Measurements from ENCODE around the gene VIP. TPM values are rescaled to one million over a fixed set of nuclear protein-coding genes. Genes with fewer than 3 reads are reported as not detected.
"Not testable (repeated sequence)": the region's sequence is repeated elsewhere in the genome, so short reads cannot be mapped to it uniquely, and the experiment has no call there.

Gene VIP
- total RNA-seq = not detected

- Mint-ChIP-seq H3K4me1 (no peaks in the 10 kb centered on the region), H3K27ac (no peak within 1 kb of the TSS), H3K9me3 (no peaks in the 10 kb centered on the region), H3K36me3 (ENCODE audit: low read depth) (no peaks in the 10 kb centered on the region), H3K27me3 (peaks cover 6% of the 10 kb centered on the region), H3K4me3 (no peak within 1 kb of the TSS)
- ATAC-seq (replicated peaks) = no peak
These were observed at the start of gene VIP for GRCh38 chr6:152750694-152751093. Gene VIP (plus strand): TSS chr6:152750797. CDS start chr6:152752178, 1,381 bp downstream.

- Mint-ChIP-seq H3K36me3 (ENCODE audit: low read depth) (no peaks in the 10 kb centered on the region), H3K9me3 (no peaks in the 10 kb centered on the region), H3K4me1 (no peaks in the 10 kb centered on the region), H3K4me3 (no peak overlapping the region), H3K27me3 (peaks cover 19% of the 10 kb centered on the region), H3K27ac (no peak overlapping the region)
- ATAC-seq (replicated peaks) = no peak
These were observed 49.3 kb upstream of the VIP start for GRCh38 chr6:152701081-152701862.

GRCh38 chr6:152701863-152702401 lies 48.7 kb upstream of the VIP start:
- no peaks in the 10 kb centered on the region for H3K4me1 Mint-ChIP-seq
- H3K36me3 Mint-ChIP-seq (ENCODE audit: low read depth) = no peaks in the 10 kb centered on the region
- no peaks in the 10 kb centered on the region for H3K9me3 Mint-ChIP-seq
- peaks cover 19% of the 10 kb centered on the region for H3K27me3 Mint-ChIP-seq
- H3K4me3 Mint-ChIP-seq = no peak overlapping the region
- no peak overlapping the region for H3K27ac Mint-ChIP-seq
- no peak for ATAC-seq (replicated peaks)

GRCh38 chr6:152703750-152704149 lies 46.8 kb upstream of the VIP start:
- peaks cover 14% of the 10 kb centered on the region for H3K27me3 Mint-ChIP-seq
- not testable (repeated sequence) for H3K36me3 Mint-ChIP-seq (ENCODE audit: low read depth); H3K4me3 Mint-ChIP-seq; H3K4me1 Mint-ChIP-seq; H3K27ac Mint-ChIP-seq; H3K9me3 Mint-ChIP-seq; ATAC-seq (replicated peaks)

- no peak overlapping the region for H3K27ac Mint-ChIP-seq
- ATAC-seq (replicated peaks) = no peak
These were observed 45.3 kb upstream of the VIP start for GRCh38 chr6:152705327-152705726.

GRCh38 chr6:152716322-152716721 lies 34.3 kb upstream of the VIP start:
- Mint-ChIP-seq H3K27ac (no peak overlapping the region), H3K36me3 (ENCODE audit: low read depth) (no peaks in the 10 kb centered on the region), H3K4me1 (no peaks in the 10 kb centered on the region), H3K4me3 (no peak overlapping the region), H3K9me3 (peaks cover 10% of the 10 kb centered on the region), H3K27me3 (no peaks in the 10 kb centered on the region)
- no peak for ATAC-seq (replicated peaks)

More at GRCh38 chr6:152705327-152705726, 45.3 kb upstream of the VIP start:
- peaks cover 14% of the 10 kb centered on the region for H3K27me3 Mint-ChIP-seq
- no peaks in the 10 kb centered on the region for H3K9me3 Mint-ChIP-seq
- no peak overlapping the region for H3K4me3 Mint-ChIP-seq
- H3K36me3 Mint-ChIP-seq (ENCODE audit: low read depth) = no peaks in the 10 kb centered on the region
- no peaks in the 10 kb centered on the region for H3K4me1 Mint-ChIP-seq

GRCh38 chr6:152720974-152721373 lies 29.6 kb upstream of the VIP start:
- no peaks in the 10 kb centered on the region for H3K36me3 Mint-ChIP-seq (ENCODE audit: low read depth)

DNA sequence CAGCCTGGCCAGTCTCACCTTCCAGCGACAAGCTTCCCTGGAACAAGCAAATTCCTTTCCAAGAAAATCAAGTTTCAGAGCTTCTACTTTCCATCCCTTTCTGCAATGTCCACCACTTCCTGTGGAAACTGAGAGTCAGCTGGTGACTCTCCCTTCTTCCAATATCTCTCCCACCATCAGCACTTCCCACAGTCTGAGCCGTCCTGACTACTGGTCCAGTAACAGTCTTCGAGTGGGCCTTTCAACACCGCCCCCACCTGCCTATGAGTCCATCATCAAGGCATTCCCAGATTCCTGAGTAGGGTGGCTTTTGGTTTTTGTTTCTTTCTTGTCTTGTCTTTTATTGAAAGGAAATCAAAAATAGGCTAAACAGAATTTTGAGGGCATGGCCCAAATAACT lies 28.6 kb upstream of the VIP start:
- Mint-ChIP-seq H3K9me3 (no peaks in the 10 kb centered on the region), H3K36me3 (ENCODE audit: low read depth) (no peaks in the 10 kb centered on the region), H3K27ac (no peak overlapping the region), H3K4me1 (no peaks in the 10 kb centered on the region), H3K4me3 (no peak overlapping the region), H3K27me3 (no peaks in the 10 kb centered on the region)
- no peak for ATAC-seq (replicated peaks)

More at GRCh38 chr6:152720974-152721373, 29.6 kb upstream of the VIP start:
- Mint-ChIP-seq H3K4me3 (no peak overlapping the region), H3K9me3 (no peaks in the 10 kb centered on the region), H3K27me3 (no peaks in the 10 kb centered on the region), H3K27ac (no peak overlapping the region), H3K4me1 (no peaks in the 10 kb centered on the region)
- no peak for ATAC-seq (replicated peaks)

DNA sequence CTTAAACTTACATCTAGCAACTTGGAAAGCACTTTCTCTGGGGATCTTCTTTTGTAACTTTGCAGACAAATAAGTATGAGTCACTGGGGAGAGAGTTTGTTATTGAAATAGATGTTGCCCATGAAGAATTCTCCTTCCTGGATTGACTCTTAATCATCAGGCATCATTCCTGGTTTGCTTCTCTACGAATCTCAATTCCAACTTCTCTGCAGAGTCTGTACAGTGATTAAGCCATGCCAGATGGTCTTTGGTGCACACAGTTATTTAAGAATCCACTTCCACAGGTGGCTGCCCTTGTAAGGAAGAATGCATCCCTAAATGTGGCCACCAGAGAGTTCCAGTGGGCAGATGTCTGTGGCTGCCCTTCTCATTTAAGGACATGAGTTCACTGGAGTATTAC lies 27.2 kb upstream of the VIP start:
- Mint-ChIP-seq H3K4me3 (no peak overlapping the region), H3K27me3 (peaks cover 3% of the 10 kb centered on the region), H3K36me3 (ENCODE audit: low read depth) (no peaks in the 10 kb centered on the region), H3K27ac (no peak overlapping the region), H3K9me3 (no peaks in the 10 kb centered on the region), H3K4me1 (no peaks in the 10 kb centered on the region)
- no peak for ATAC-seq (replicated peaks)

DNA sequence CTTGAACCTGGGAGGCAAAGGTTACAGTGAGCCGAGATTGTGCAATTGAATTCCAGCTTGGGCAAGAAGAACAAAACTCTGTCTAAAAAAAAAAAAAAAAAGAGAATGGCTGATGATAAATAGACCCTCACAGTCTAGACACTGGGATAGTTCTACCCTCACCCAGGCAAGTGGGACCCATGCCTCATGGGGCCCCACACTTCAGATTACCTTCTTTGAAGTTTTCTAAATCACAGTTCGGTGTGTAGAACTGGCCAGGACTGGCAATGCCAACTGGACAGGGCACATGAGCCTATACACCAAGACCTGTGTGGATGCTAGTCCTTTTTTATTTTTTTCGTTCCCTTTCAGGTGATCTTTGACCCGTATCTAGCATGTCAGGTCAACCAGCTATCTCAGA lies 24.3 kb upstream of the VIP start:
- Mint-ChIP-seq H3K4me3 (no peak overlapping the region), H3K4me1 (no peaks in the 10 kb centered on the region), H3K9me3 (no peaks in the 10 kb centered on the region), H3K27me3 (peaks cover 3% of the 10 kb centered on the region), H3K27ac (no peak overlapping the region), H3K36me3 (ENCODE audit: low read depth) (no peaks in the 10 kb centered on the region)
- no peak for ATAC-seq (replicated peaks)

DNA sequence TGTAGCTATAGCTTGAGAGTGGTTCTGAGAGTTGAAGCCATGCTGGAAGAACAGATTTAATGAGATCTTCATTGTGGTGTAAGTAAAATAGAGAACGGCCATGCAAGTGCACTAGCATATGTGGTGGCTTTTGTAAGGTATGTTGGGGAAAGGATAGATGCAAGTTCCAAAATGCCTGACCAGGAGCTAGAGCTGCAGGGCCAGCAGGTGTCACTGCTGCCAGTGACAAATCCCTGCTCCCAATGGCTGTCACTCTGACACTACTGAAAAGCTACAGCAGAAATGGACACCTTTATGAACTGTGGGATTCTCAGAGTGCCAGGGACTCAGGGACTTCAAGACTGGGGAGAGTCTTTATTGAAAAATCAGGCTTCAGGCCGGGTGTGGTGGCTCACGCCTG lies 23.1 kb upstream of the VIP start:
- Mint-ChIP-seq H3K27me3 (peaks cover 3% of the 10 kb centered on the region), H3K27ac (no peak overlapping the region), H3K4me3 (no peak overlapping the region), H3K36me3 (ENCODE audit: low read depth) (no peaks in the 10 kb centered on the region), H3K9me3 (no peaks in the 10 kb centered on the region), H3K4me1 (no peaks in the 10 kb centered on the region)
- no peak for ATAC-seq (replicated peaks)

- no peak for ATAC-seq (replicated peaks)
- Mint-ChIP-seq H3K4me1 (no peaks in the 10 kb centered on the region), H3K36me3 (ENCODE audit: low read depth) (no peaks in the 10 kb centered on the region), H3K9me3 (no peaks in the 10 kb centered on the region), H3K4me3 (no peak overlapping the region), H3K27me3 (no peaks in the 10 kb centered on the region), H3K27ac (no peak overlapping the region)
These were observed 16.0 kb upstream of the VIP start for GRCh38 chr6:152734630-152735029.

DNA sequence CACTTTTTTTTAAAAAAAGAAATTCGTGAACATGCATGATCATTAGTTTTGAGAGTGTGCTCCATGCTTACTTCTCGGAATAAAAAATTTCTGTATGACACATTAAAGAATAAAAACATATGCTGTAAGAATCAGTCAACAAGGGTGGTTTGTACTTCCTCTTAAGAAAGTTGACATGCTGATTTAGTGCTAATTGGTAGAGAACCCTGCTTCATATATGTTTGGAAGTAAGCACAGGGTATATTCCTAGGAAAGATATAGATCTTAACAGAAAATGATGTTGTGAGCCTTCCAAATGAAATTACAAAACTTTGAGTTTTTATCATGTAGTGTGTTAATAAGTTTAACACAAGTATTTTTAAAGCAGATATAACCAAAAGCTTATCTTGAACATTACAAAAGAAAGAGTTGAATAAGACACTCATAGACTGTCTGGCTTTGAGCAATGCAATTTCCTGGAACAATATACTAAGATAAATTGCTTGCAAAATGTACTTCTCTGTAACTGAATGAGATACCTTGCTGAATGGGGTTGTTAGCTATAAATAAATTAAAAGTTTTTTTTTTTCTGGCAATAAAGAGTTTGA lies 13.8 kb upstream of the VIP start:
- Mint-ChIP-seq H3K36me3 (ENCODE audit: low read depth) (no peaks in the 10 kb centered on the region), H3K4me3 (no peak overlapping the region), H3K27me3 (no peaks in the 10 kb centered on the region), H3K4me1 (no peaks in the 10 kb centered on the region), H3K9me3 (no peaks in the 10 kb centered on the region), H3K27ac (no peak overlapping the region)
- ATAC-seq (replicated peaks) = no peak

DNA sequence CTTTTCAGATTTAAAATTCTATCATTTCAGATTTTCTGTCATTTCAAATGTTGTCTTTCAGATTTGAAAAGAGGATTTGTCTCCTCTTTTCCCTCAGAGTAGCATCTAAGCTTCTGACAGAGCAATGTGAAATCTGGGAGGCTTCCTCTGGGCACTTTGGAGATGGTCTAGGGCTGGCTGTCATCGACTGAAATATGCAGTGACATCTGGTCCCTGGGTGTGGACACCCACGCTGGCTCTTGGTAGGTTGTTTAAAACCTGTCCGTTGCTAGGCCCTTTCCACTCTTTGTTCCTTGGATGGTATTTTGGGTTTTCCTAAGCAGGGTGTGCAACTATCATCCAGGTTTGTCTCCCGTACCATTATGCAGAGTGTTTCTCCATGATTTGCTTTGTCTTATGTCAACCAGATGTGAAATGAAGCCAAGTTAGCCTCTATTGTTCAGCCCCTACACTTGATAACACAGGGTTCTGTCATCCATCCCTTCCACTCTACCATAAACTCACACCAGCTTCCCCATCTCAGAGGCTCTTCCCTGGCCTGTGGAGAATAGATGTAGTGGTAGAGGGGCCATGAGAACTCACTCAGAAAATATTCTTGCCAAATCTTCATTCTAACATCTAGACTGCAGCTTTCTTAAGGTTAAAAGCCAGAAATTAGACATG lies 5.0 kb upstream of the VIP start:
- H3K27me3 Mint-ChIP-seq = peaks cover 8% of the 10 kb centered on the region
- no peaks in the 10 kb centered on the region for H3K4me1 Mint-ChIP-seq
- no peaks in the 10 kb centered on the region for H3K36me3 Mint-ChIP-seq (ENCODE audit: low read depth)
- H3K27ac Mint-ChIP-seq = no peak overlapping the region
- no peak for ATAC-seq (replicated peaks)
- no peak overlapping the region for H3K4me3 Mint-ChIP-seq
- no peaks in the 10 kb centered on the region for H3K9me3 Mint-ChIP-seq

DNA sequence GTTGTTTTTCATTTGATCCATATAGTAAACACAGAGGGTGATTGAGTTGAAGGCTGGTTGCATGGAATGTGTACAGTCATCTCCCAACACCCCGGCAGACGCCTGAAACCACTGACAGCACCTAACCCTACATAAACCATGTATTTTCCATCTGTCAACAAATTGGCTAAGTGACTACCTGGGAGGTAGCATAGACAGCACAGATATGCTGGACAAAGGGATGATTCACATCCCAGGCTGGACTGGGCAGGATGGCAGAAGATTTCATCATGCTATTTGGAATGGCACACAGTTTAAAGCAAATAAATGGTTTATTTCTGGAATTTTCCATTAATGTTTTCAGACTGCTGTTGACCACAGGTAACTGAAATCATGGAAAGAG lies 4.4 kb upstream of the VIP start:
- Mint-ChIP-seq H3K27ac (no peak overlapping the region), H3K4me3 (no peak overlapping the region), H3K4me1 (no peaks in the 10 kb centered on the region), H3K36me3 (ENCODE audit: low read depth) (no peaks in the 10 kb centered on the region), H3K9me3 (no peaks in the 10 kb centered on the region), H3K27me3 (peaks cover 8% of the 10 kb centered on the region)
- no peak for ATAC-seq (replicated peaks)

All from activated T-helper 17 cell treated with anti-CD3 and anti-CD28 coated beads, Interleukin-2, amount 50 U/mL, for 72 hours (primary cell).